Gastroesophageal sphincter (tissue), 3 donors: ENCODE results near the gene CDC42BPB.

Source experiments
- CTCF ChIP-seq, 4 experiments: fragments of 200-600 bp in 2 of 4; fragments of 450-650 bp in 2 of 4; sonication (generic) in 1 of 4; IDR thresholded peaks; one replicate each; pipeline ENCODE4 v1.5.1; 2017 to 2019; ENCODE audit warnings: antibody characterized with exemption in 4 of 4, mild to moderate bottlenecking in 2 of 4, moderate library complexity in 2 of 4
- POLR2A ChIP-seq, 2 donors: fragments of 450-650 bp; IDR thresholded peaks; one replicate each; pipeline ENCODE4 v1.6.1; 2017; ENCODE audit warnings: antibody characterized with exemption in 2 of 2, mild to moderate bottlenecking in 2 of 2, moderate library complexity in 1 of 2
- POLR2AphosphoS5 ChIP-seq: sonication (generic); formaldehyde crosslinking; IDR thresholded peaks from one replicate; pipeline ENCODE4 v1.6.1; 2017; ENCODE audit warnings: antibody characterized with exemption

GRCh38 chr14:102920273-102920997 lies 136.9 kb downstream of the CDC42BPB start:
- TF ChIP-seq POLR2A (IDR thresholded peaks at IDR 0.05) (no peak), POLR2AphosphoS5 (no peak), CTCF (IDR thresholded peaks at IDR 0.05) (no peak)
